ENCODE data around the gene ZNF423. TPM values are rescaled to one million over a fixed set of nuclear protein-coding genes. Genes with fewer than 3 reads are reported as not detected.

ZNF423 gene
- total and polyA plus RNA-seq, 4 donors = 1.1 to 14.8 (median 3.3) TPM

DNA sequence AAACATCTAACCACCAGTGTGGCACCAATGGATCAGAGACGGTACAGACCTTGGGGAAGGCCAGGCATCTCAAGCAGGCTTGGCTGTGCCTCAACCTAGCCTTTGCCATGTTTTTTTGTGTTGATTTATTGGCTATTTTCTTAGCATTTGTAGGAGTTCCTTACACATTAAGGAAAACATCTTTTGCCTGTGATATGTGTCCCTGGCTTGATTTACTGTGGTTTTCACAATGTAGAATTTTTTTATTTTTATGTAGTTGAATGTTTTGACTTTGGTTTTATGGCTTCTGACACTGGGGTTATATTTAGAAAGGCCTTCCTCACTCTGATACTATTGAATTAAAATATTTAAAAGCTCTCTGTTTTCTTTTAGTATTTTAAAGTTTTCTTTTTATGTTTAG is 132.6 kb downstream of the ZNF423 start:
- Histone ChIP-seq H3K4me3 (no peak overlapping the region), H3K4me1 (ENCODE audit: control insufficient read depth in 5 of 5, insufficient read depth in 5 of 5, low read length in 5 of 5) (no peaks in the 10 kb centered on the region), H3K36me3 (ENCODE audit: control insufficient read depth in 4 of 4, insufficient read depth in 4 of 4, low read length in 4 of 4) (peaks cover 0 to 2% (median 0%) of the 10 kb centered on the region in 4 donors), H3K9ac (ENCODE audit: insufficient read depth in 1 of 2, low read length in 2 of 2) (no peak overlapping the region), H3K27ac (ENCODE audit: low read depth in 1 of 2, low read length in 1 of 2) (no peak overlapping the region), H3K9me3 (ENCODE audit: control insufficient read depth in 4 of 4, insufficient read depth in 3 of 4, low read length in 3 of 4) (no peaks in the 10 kb centered on the region), H3K27me3 (ENCODE audit: control insufficient read depth in 3 of 3, insufficient read depth in 3 of 3, low read length in 2 of 3) (no peaks in the 10 kb centered on the region)
- no peak for ATAC-seq (ENCODE audit: insufficient read depth, low FRiP score)
- TF ChIP-seq, protein P1, sequence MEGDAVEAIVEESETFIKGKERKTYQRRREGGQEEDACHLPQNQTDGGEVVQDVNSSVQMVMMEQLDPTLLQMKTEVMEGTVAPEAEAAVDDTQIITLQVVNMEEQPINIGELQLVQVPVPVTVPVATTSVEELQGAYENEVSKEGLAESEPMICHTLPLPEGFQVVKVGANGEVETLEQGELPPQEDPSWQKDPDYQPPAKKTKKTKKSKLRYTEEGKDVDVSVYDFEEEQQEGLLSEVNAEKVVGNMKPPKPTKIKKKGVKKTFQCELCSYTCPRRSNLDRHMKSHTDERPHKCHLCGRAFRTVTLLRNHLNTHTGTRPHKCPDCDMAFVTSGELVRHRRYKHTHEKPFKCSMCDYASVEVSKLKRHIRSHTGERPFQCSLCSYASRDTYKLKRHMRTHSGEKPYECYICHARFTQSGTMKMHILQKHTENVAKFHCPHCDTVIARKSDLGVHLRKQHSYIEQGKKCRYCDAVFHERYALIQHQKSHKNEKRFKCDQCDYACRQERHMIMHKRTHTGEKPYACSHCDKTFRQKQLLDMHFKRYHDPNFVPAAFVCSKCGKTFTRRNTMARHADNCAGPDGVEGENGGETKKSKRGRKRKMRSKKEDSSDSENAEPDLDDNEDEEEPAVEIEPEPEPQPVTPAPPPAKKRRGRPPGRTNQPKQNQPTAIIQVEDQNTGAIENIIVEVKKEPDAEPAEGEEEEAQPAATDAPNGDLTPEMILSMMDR (IDR thresholded peaks at IDR 0.05; ENCODE audit: control extremely low read depth, extremely low read depth) = no peak
- DNase-seq = no peak
- 93 to 96% methylated on average over 1 of the region's 1 CpG for WGBS, 2 donors

DNA sequence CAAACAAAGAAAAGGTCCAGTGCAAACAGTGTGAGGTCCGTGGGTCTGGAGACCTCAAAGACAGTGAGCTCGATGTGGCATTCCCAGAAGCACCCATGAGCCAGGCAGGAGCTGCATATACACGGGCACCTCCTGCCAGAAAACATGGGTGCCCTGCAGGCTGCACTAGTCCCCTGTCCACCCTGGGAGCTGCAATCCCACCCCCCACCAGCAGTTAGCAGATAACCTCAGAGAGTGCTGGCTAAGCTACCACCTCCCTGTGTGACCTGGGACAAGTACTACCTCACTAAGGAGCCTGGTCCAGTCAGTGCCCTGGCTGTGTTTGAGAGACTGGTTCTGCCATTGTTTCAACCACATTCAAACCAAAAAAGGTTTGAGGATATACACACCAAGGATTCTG is 135.7 kb downstream of the ZNF423 start:
- Histone ChIP-seq H3K4me1 (ENCODE audit: control insufficient read depth in 5 of 5, insufficient read depth in 5 of 5, low read length in 5 of 5) (peaks cover 0 to 13% (median 2%) of the 10 kb centered on the region in 5 donors), H3K4me3 (no peak overlapping the region), H3K27me3 (ENCODE audit: control insufficient read depth in 3 of 3, insufficient read depth in 3 of 3, low read length in 2 of 3) (no peaks in the 10 kb centered on the region), H3K9ac (ENCODE audit: insufficient read depth in 1 of 2, low read length in 2 of 2) (no peak overlapping the region), H3K27ac (ENCODE audit: low read depth in 1 of 2, low read length in 1 of 2) (no peak overlapping the region), H3K36me3 (ENCODE audit: control insufficient read depth in 4 of 4, insufficient read depth in 4 of 4, low read length in 4 of 4) (no peaks in the 10 kb centered on the region), H3K9me3 (ENCODE audit: control insufficient read depth in 4 of 4, insufficient read depth in 3 of 4, low read length in 3 of 4) (no peaks in the 10 kb centered on the region)
- no peak for ATAC-seq (ENCODE audit: insufficient read depth, low FRiP score)
- TF ChIP-seq, protein P1 (IDR thresholded peaks at IDR 0.05; ENCODE audit: control extremely low read depth, extremely low read depth) = no peak
- no peak for DNase-seq
- 87 to 91% methylated on average over 3 of the region's 3 CpGs for WGBS, 2 donors

DNA sequence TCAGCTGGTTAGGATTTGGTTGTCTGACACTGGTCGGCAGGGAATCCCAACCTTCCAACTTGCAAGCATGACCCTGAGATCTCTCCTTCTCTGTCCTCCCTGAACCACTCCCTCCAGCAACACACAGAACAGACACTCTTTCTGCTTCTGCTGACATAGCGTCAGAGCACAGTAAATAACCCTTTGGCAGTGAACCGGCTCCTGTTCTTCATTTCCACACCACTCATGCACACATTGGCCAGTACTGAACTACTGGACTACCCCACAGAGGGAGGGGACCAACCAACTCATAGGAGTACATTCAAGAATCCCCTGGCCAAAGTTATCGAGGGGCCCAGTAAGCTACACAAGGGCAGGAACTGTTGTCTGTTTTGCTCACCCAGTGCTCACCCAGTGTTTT is 138.2 kb downstream of the ZNF423 start:
- ATAC-seq (ENCODE audit: insufficient read depth, low FRiP score) = no peak

More for the DNA sequence above, 138.2 kb downstream of the ZNF423 start:
- no peak for DNase-seq
- Histone ChIP-seq H3K4me3 (no peak overlapping the region), H3K9me3 (ENCODE audit: control insufficient read depth in 4 of 4, insufficient read depth in 3 of 4, low read length in 3 of 4) (no peaks in the 10 kb centered on the region), H3K27ac (ENCODE audit: low read depth in 1 of 2, low read length in 1 of 2) (no peak overlapping the region), H3K36me3 (ENCODE audit: control insufficient read depth in 4 of 4, insufficient read depth in 4 of 4, low read length in 4 of 4) (no peaks in the 10 kb centered on the region), H3K27me3 (ENCODE audit: control insufficient read depth in 3 of 3, insufficient read depth in 3 of 3, low read length in 2 of 3) (no peaks in the 10 kb centered on the region), H3K9ac (ENCODE audit: insufficient read depth in 1 of 2, low read length in 2 of 2) (no peak overlapping the region), H3K4me1 (ENCODE audit: control insufficient read depth in 5 of 5, insufficient read depth in 5 of 5, low read length in 5 of 5) (peaks cover 0 to 13% (median 2%) of the 10 kb centered on the region in 5 donors)
- 92 to 93% methylated on average over 4 of the region's 4 CpGs for WGBS, 2 donors
- TF ChIP-seq, protein P1 (IDR thresholded peaks at IDR 0.05; ENCODE audit: control extremely low read depth, extremely low read depth) = no peak

Data from lung (tissue), 12 donors.